PFSK-1 (cell line): ENCODE measurements around the gene SRP54.

Source experiments
- FOXP2 ChIP-seq: optimal IDR thresholded peaks from 2 replicates; pipeline ENCODE3; 2011; ENCODE audit warnings: borderline replicate concordance, control low read depth, inconsistent platforms; ENCODE audit not compliant: insufficient read depth; ENCODE audit errors: extremely low read length, extremely low read depth
- TAF1 ChIP-seq: IDR thresholded peaks from 2 replicates; pipeline ENCODE4 v1.6.1; 2012; ENCODE audit warnings: low read length, control low read depth, borderline replicate concordance; ENCODE audit not compliant: insufficient read depth

DNA sequence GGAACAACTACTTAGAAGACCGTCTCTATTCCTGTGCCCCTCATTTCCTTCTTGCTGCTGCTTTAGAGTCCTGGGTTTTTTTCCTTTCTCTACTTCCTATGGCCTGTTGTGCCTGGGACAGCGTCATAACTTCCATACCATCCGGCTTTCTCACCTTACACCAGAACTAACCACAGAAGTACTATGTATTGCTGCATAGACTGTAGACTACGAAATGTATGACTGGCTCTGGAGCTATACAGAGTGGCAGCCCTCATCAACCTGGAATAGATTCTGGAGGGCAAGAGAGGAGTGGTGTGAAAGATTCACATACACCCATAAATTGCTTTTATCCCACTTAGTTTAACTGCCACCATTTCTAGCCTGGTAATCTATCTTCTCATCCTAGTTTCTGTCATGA is 16.9 kb upstream of the SRP54 start:
- TF ChIP-seq FOXP2, result no peak
- no peak for TF ChIP-seq TAF1
